CD4-positive, alpha-beta T cell treated with Interleukin-17A for 1 hour (primary cell): ENCODE measurements around the gene TMPRSS6.

Experiments used
- DNase-seq: peaks from one replicate; pipeline ENCODE4 v3.0.0-alpha.2; 2020

The TMPRSS6 gene

GRCh38 chr22:37115032-37115431 lies 5.5 kb upstream of the TMPRSS6 start:
- no peak for DNase-seq

GRCh38 chr22:37113757-37114156 lies 4.2 kb upstream of the TMPRSS6 start:
- no peak for DNase-seq

GRCh38 chr22:37112084-37112728 lies 2.7 kb upstream of the TMPRSS6 start:
- no peak for DNase-seq

GRCh38 chr22:37111156-37111717 lies 1.7 kb upstream of the TMPRSS6 start:
- no peak for DNase-seq

- no peak for DNase-seq
Observed at GRCh38 chr22:37107816-37108621, 1.5 kb downstream of the TMPRSS6 start.

GRCh38 chr22:37105990-37106389 lies 3.5 kb downstream of the TMPRSS6 start:
- DNase-seq = no peak

- DNase-seq = no peak
Observed at GRCh38 chr22:37105154-37105553, 4.4 kb downstream of the TMPRSS6 start.

GRCh38 chr22:37103656-37104452 lies 5.7 kb downstream of the TMPRSS6 start:
- DNase-seq = no peak

- no peak for DNase-seq
Observed at GRCh38 chr22:37103151-37103550, 6.4 kb downstream of the TMPRSS6 start.

GRCh38 chr22:37101311-37102066 lies 8.0 kb downstream of the TMPRSS6 start:
- no peak for DNase-seq

- no peak for DNase-seq
Observed at GRCh38 chr22:37100589-37101127, 8.9 kb downstream of the TMPRSS6 start.

- no peak for DNase-seq
Observed at GRCh38 chr22:37098976-37099591, 10.4 kb downstream of the TMPRSS6 start.

GRCh38 chr22:37097346-37097745 lies 12.2 kb downstream of the TMPRSS6 start:
- DNase-seq = no peak

- no peak for DNase-seq
Observed at GRCh38 chr22:37095113-37095512, 14.4 kb downstream of the TMPRSS6 start.

GRCh38 chr22:37094239-37094638 lies 15.3 kb downstream of the TMPRSS6 start:
- DNase-seq = no peak

- DNase-seq = no peak
Observed at GRCh38 chr22:37092997-37093396, 16.5 kb downstream of the TMPRSS6 start.

- DNase-seq = no peak
Observed at GRCh38 chr22:37091994-37092393, 17.5 kb downstream of the TMPRSS6 start.

GRCh38 chr22:37090920-37091695 lies 18.4 kb downstream of the TMPRSS6 start:
- DNase-seq = no peak

- DNase-seq = no peak
Observed at GRCh38 chr22:37089434-37089833, 20.1 kb downstream of the TMPRSS6 start.

GRCh38 chr22:37088750-37089408 lies 20.6 kb downstream of the TMPRSS6 start:
- DNase-seq = no peak
